ENCODE measurements around the gene KCNN4.

The KCNN4 gene

DNA sequence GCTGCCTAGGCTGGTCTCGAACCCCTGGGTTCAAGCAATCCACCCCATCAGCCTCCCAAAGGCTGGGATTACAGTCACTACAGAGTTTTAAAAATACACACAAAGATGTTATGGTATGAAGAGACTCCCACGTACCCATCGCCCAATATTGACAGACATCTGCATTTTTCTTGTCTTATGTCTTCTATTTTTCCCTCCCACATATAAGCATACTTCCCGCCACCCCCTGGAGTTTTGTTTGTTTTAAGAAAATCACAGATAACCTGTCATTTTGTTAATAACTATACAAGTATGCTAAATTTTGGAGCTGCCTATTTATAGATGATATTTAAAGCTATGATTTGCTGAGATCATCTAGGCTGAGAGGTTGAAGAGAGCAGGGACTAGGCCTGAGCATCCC lies 19.8 kb downstream of the KCNN4 start:
- Histone ChIP-seq H3K4me1 (peaks cover 0 to 16% (median 11%) of the 10 kb centered on the region in 4 donors), H3K36me3 (no peaks in the 10 kb centered on the region), H3K4me3 (no peak overlapping the region), H3K9me3 (no peaks in the 10 kb centered on the region), H3K27ac (no peak overlapping the region), H3K27me3 (no peaks in the 10 kb centered on the region)
- intact Hi-C loops (cut with DNase I; ENCODE audit: low total_unique reads) = loop anchor here (10.0 kb wide), 1 partner anchor 86 kb away; the partner anchor contains the start of gene PLAUR
- no peak for DNase-seq
- TF ChIP-seq, protein P1, sequence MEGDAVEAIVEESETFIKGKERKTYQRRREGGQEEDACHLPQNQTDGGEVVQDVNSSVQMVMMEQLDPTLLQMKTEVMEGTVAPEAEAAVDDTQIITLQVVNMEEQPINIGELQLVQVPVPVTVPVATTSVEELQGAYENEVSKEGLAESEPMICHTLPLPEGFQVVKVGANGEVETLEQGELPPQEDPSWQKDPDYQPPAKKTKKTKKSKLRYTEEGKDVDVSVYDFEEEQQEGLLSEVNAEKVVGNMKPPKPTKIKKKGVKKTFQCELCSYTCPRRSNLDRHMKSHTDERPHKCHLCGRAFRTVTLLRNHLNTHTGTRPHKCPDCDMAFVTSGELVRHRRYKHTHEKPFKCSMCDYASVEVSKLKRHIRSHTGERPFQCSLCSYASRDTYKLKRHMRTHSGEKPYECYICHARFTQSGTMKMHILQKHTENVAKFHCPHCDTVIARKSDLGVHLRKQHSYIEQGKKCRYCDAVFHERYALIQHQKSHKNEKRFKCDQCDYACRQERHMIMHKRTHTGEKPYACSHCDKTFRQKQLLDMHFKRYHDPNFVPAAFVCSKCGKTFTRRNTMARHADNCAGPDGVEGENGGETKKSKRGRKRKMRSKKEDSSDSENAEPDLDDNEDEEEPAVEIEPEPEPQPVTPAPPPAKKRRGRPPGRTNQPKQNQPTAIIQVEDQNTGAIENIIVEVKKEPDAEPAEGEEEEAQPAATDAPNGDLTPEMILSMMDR (IDR thresholded peaks at IDR 0.05) = no peak

DNA sequence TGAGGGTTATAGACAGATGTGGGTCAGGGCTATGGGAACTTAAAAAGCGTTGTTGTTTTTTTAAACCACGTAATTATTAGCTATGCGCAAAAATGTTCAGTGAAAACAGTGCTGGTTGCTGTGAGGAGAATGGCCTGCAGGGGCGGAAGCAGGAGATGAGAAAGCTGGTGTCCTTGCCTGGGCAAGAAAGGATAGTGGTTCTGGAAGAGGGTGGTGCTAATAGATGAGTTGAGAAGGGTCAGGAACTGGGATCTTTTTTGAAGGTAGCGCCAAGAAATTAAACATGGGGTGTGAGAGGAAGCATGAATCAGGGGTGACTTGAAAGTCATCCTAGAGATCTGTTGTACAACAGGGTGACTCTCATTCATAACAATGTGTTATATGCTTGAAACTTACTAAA lies 21.3 kb downstream of the KCNN4 start:
- intact Hi-C loops (cut with DNase I; ENCODE audit: low total_unique reads) = no loop called here
- Histone ChIP-seq H3K4me1 (peaks cover 0 to 11% (median 6%) of the 10 kb centered on the region in 4 donors), H3K36me3 (no peaks in the 10 kb centered on the region), H3K27me3 (no peaks in the 10 kb centered on the region), H3K9me3 (no peaks in the 10 kb centered on the region), H3K27ac (no peak overlapping the region), H3K4me3 (no peak overlapping the region)
- no peak for DNase-seq
- TF ChIP-seq, protein P1 (IDR thresholded peaks at IDR 0.05) = no peak

DNA sequence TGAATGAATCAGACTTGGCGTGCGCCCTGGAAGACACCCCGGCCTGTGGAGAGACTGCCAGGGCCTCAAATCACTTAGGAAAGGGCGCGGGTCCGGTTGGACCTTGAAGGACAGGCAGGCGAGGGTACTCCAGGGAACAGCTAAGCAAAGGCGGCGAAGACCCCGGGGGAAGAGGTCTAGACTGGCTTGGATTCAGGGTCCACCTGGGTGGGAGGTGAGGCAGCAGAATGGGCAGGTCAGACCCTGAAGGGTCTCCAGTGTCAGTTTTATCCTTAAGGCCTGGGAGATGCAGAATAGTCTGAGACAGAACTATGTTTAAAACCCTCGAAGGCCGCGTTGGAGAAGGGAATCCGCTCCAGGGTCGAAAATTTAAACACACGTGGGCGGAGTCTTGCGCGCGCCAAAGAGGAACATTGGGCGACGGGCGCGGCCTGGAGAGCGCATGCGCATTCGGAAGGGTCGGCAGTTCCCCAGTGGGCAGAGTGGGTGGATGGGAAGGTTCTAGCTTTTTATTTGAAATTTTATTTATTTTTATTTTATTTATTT lies 25.4 kb downstream of the KCNN4 start:
- Histone ChIP-seq H3K27ac (peak overlapping the region; percentile 85 to 91), H3K4me3 (peak overlapping the region; percentile 57 to 59), H3K9me3 (no peaks in the 10 kb centered on the region), H3K4me1 (peaks cover 0 to 32% (median 16%) of the 10 kb centered on the region in 4 donors), H3K27me3 (no peaks in the 10 kb centered on the region), H3K36me3 (peaks cover 0 to 17% (median 8%) of the 10 kb centered on the region in 3 donors)
- TF ChIP-seq, protein P1 (IDR thresholded peaks at IDR 0.05) = no peak
- intact Hi-C loops (cut with DNase I; ENCODE audit: low total_unique reads) = no loop called here
- DNase-seq = peak; percentile 66 to 88

DNA sequence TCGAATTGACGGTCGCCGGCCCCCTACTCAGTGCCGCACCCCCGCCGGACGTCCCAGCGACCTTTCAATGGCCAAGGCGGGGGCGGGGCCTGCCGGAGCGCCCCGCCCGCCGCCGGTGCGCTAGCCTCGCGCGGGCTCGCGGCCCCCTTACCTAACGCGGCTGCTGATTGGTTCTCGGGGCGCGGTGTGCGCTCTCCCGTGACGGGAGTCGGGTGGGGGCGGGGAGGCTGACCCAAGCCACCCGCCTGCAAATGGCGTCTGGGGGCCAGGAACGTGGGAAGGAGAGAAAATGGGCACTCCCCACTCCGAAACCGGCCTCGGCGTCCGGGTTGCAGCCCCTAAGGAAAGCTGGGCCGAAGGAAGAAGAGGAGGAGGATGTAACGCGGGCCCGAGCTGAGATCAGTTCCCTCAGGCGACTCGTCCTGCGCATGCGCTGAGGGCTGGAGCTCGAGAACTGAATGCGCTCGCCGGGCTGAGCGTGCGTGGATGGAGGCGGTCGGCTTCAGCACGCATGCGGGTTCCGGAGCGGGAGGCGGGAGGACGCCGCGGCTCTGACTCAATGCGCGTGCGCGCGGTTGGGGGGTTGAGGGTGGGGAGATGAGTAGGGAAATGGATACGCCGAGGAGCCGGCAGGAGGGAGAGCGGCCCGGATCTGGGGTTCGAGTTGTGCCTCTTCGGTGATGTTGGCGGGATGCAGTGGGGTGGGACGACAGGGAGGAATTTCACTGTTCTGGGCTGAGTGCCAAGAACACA lies 26.1 kb downstream of the KCNN4 start, which contains the start of gene SMG9:
Gene SMG9, minus strand, starts transcription at position 460 of the 753 bp plus-strand sequence. CDS start 4,221 bp downstream, outside the sequence.
- peak within 1 kb of the TSS; percentile 85 to 91 for H3K27ac ChIP-seq
- intact Hi-C loops (cut with DNase I; ENCODE audit: low total_unique reads) = no loop called here
- H3K4me1 ChIP-seq = peaks cover 0 to 32% (median 16%) of the 10 kb centered on the region in 4 donors
- H3K4me3 ChIP-seq = peak within 1 kb of the TSS; percentile 57 to 59
- TF ChIP-seq, protein P1 (IDR thresholded peaks at IDR 0.05) = no peak
- no peaks in the 10 kb centered on the region for H3K27me3 ChIP-seq
- peaks cover 0 to 23% (median 15%) of the 10 kb centered on the region in 3 donors for H3K36me3 ChIP-seq
- peak; percentile 97 to 99 for DNase-seq
- no peaks in the 10 kb centered on the region for H3K9me3 ChIP-seq

DNA sequence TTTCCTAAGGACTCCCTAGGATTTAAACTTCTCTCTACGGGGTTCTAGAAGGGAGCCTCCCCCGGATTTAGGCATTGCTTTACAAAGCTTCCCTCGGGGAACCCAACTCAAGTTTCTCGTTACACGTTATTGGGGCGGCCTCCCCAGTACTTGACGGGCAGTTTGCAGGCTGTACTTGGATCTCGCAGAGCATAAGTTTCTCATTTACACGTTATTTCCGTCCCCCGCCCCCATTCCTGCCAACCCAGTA lies 26.6 kb downstream of the KCNN4 start:
- Histone ChIP-seq H3K27me3 (no peaks in the 10 kb centered on the region), H3K4me1 (peaks cover 0 to 32% (median 16%) of the 10 kb centered on the region in 4 donors), H3K36me3 (peaks cover 0 to 28% (median 18%) of the 10 kb centered on the region in 3 donors), H3K27ac (peak overlapping the region; percentile 85 to 91), H3K9me3 (no peaks in the 10 kb centered on the region), H3K4me3 (peak overlapping the region; percentile 57 to 59)
- TF ChIP-seq, protein P1 (IDR thresholded peaks at IDR 0.05) = no peak
- intact Hi-C loops (cut with DNase I; ENCODE audit: low total_unique reads) = no loop called here
- DNase-seq = no peak

Measured in tibial artery (tissue), 4 donors.